Measurements from ENCODE around the gene ELP6.

ELP6 gene

GRCh38 chr3:47540281-47540680, 26.8 kb upstream of the ELP6 start:
- no peak for TF ChIP-seq CTCF (IDR thresholded peaks at IDR 0.05; ENCODE audit: low read depth, low read length, missing control alignments)
- no peak overlapping the region for H3K4me3 ChIP-seq (ENCODE audit: low read depth, low read length)
- no peak for DNase-seq (ENCODE audit: low read depth)
- in situ Hi-C loops (cut with HindIII; ENCODE audit: low sequenced_read_pairs) = loop anchor here (10.0 kb wide), 1 partner anchor 55 kb away; no protein-coding TSS in a partner anchor

GRCh38 chr3:47536967-47537366, 23.5 kb upstream of the ELP6 start:
- DNase-seq (ENCODE audit: low read depth) = no peak
- in situ Hi-C loops (cut with HindIII; ENCODE audit: low sequenced_read_pairs) = no loop called here
- H3K4me3 ChIP-seq (ENCODE audit: low read depth, low read length) = no peak overlapping the region
- TF ChIP-seq CTCF (IDR thresholded peaks at IDR 0.05; ENCODE audit: low read depth, low read length, missing control alignments) = no peak

- in situ Hi-C loops (cut with HindIII; ENCODE audit: low sequenced_read_pairs) = no loop called here
These were observed 22.8 kb upstream of the ELP6 start for GRCh38 chr3:47536221-47536891.

GRCh38 chr3:47533996-47534454, 20.5 kb upstream of the ELP6 start:
- in situ Hi-C loops (cut with HindIII; ENCODE audit: low sequenced_read_pairs) = no loop called here

More at GRCh38 chr3:47536221-47536891, 22.8 kb upstream of the ELP6 start:
- no peak for DNase-seq (ENCODE audit: low read depth)
- H3K4me3 ChIP-seq (ENCODE audit: low read depth, low read length) = no peak overlapping the region
- TF ChIP-seq CTCF (IDR thresholded peaks at IDR 0.05; ENCODE audit: low read depth, low read length, missing control alignments) = no peak

GRCh38 chr3:47533481-47533880, 20.0 kb upstream of the ELP6 start:
- in situ Hi-C loops (cut with HindIII; ENCODE audit: low sequenced_read_pairs) = no loop called here
- no peak overlapping the region for H3K4me3 ChIP-seq (ENCODE audit: low read depth, low read length)
- no peak for TF ChIP-seq CTCF (IDR thresholded peaks at IDR 0.05; ENCODE audit: low read depth, low read length, missing control alignments)
- no peak for DNase-seq (ENCODE audit: low read depth)

More at GRCh38 chr3:47533996-47534454, 20.5 kb upstream of the ELP6 start:
- no peak for TF ChIP-seq CTCF (IDR thresholded peaks at IDR 0.05; ENCODE audit: low read depth, low read length, missing control alignments)
- DNase-seq (ENCODE audit: low read depth) = no peak
- no peak overlapping the region for H3K4me3 ChIP-seq (ENCODE audit: low read depth, low read length)

- in situ Hi-C loops (cut with HindIII; ENCODE audit: low sequenced_read_pairs) = no loop called here
- TF ChIP-seq CTCF (IDR thresholded peaks at IDR 0.05; ENCODE audit: low read depth, low read length, missing control alignments) = no peak
- no peak for DNase-seq (ENCODE audit: low read depth)
- H3K4me3 ChIP-seq (ENCODE audit: low read depth, low read length) = no peak overlapping the region
These were observed 14.6 kb upstream of the ELP6 start for GRCh38 chr3:47527952-47528725.
